Measurements from ENCODE around the gene DIPK1A. TPM values are rescaled to one million over a fixed set of nuclear protein-coding genes. Genes with fewer than 3 reads are reported as not detected.
"Not testable (repeated sequence)": the region's sequence is repeated elsewhere in the genome, so short reads cannot be mapped to it uniquely, and the experiment has no call there.

Gene DIPK1A
- total RNA-seq, 1 experiment from 2014 or later: 15.8 TPM

DNA sequence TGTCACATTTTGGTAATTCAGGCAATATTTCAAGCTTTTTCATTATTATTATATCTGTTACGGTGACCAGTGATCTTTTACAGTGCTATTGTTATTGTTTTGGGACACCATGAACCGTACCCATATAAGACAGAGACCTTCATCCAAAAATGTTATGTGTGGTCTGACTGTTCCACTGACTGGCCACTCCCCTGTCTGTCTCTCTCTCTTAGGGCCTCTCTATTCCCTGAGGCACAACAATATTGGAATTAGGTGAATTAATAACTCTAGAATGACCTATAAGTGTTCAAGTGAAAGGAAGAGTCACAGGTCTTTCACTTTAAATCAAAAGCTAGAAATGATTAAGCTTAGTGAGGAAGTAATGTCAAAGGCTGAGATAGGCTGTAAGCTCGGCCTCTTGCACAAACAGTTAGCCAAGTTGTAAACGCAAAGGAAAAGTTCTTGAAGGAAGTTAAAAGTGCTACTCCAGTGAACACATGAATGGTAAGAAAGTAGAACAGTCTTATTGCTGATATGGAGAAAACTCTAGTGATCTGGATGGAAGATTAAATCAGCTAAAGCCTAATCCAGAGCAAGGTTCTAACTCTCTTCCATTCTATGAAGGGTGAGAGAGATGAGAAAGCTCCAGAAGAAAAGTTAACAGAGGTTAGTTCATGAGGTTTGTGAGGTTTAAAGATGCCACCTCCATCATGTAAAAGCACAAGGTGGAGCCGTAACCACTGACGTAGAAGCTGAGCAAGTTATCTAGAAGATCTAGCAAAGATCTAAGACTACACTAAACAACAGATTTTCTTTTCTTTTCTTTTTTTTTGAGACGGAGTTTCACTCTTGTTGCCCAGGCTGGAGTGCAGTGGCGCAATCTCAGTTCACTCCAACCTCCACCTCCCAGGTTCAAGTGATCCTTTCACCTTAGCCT is 19.7 kb upstream of the DIPK1A start:
- DNase-seq (ENCODE audit: low read depth): no peak

- peak; percentile 67 for DNase-seq (ENCODE audit: low read depth)
These were observed 14.4 kb upstream of the DIPK1A start for GRCh38 chr1:92975551-92976232.

- DNase-seq (ENCODE audit: low read depth): not testable (repeated sequence)
These were observed 12.8 kb upstream of the DIPK1A start for GRCh38 chr1:92974112-92974511.

DNA sequence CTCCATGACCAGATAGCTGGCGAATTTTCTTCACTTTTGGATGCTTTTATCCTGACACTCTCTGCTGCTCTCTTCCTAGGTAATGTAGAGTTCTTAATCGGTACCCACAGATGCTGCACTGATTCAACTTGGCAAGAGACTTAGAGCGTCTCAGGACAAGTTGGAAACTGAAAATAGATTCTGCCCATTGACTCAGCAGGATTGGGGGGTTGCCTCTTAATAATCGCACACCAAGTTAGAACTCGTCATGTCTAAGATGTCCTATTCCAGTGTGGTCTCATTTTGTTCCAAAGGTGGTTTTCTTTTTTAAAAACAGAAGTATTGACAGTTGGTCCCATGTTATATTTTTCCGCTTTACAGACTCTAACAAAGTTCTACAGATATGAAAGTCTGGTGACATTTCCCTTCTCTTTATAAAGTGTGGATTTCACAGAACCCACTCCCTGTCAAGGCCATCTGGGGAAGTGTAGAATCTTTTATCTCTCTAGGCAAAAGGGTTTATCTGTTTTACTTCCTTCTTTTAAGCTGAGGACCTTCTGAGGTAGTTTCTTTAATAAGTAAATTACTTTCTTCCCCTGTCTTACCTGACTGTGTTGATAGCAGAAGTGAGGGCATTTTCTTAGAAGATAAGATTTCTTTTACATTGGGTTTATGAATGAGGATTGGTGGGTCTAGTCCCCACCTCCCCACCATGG is 12.1 kb upstream of the DIPK1A start:
- no peak for DNase-seq (ENCODE audit: low read depth)

- DNase-seq (ENCODE audit: low read depth): no peak
These were observed 11.3 kb upstream of the DIPK1A start for GRCh38 chr1:92972409-92973129.

- not testable (repeated sequence) for DNase-seq (ENCODE audit: low read depth)
These were observed 10.7 kb upstream of the DIPK1A start for GRCh38 chr1:92971932-92972331.

DNA sequence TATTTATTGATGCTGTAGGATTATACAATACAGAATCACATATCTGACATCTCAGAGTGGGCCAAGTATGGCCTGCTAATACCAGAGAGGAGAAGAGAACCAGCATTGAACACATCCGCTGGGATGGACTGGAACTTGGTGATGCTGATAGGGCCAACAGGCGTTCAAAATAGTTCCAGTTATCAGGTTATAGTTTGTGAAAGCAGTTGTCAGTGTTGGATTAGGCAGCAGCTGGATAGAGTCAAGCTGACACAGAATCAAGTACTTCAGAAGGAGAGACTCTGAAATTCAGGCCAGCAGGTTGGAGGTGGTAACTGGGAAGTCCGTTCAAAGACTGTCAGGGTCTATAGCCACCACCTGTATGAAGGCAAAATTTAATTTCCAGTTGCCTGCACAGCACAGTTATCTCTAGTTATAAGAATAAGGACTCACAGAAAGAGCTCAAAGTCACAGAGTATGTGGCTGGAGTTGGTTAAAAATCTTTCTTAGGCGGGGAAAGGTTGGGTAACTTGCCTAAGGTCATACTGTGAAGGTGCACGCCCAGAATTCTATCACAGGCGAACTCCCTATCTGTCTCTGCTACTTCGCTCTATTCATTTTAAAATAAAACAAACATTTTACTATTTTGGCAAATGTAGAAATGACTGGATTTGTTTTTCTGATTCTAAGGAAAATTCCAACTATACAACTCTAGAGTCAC is 9.9 kb upstream of the DIPK1A start:
- no peak for DNase-seq (ENCODE audit: low read depth)

- DNase-seq (ENCODE audit: low read depth): no peak
These were observed 8.3 kb upstream of the DIPK1A start for GRCh38 chr1:92969517-92969916.

GRCh38 chr1:92968138-92969032 is 7.1 kb upstream of the DIPK1A start:
- peak; percentile 26 for DNase-seq (ENCODE audit: low read depth)

DNA sequence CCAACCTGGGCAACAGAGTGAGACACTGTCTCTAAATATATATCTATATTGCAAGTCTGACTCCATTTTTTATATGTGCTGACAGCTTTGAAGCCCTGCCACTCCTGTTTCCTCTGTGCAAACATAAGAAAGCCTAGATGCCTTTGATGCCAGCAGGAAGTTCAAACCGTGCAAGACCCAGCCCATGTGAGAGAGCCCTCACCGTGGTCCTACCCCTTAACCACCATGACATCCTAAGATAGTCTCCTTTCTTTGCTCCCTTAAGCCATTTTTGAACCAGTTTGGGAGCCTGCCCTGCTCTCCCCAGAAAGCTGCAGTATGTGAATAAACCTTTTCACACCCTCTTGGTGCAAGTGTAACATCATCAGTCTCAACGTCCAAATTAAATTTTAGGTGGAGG is 3.7 kb upstream of the DIPK1A start:
- no peak for DNase-seq (ENCODE audit: low read depth)

DNA sequence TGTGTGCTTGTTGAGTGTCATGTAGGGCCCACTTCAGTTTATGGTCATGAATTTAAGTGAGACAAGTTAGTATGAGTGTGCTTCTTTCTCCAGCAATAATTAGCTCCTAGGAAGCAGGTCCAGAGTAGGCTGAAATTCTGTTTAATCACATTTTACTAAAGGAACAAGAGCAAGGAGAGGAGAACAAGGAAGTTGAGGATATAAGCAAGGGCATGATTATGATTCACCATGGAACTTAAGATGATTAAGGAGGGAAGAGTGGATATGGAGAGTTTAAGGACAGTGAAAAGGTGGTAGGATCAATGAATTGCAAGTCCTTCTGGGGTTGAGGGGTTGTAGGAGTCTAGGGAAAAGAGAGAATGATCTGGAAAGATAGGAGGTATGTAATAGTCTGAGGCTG is 3.1 kb upstream of the DIPK1A start:
- no peak for DNase-seq (ENCODE audit: low read depth)

DNA sequence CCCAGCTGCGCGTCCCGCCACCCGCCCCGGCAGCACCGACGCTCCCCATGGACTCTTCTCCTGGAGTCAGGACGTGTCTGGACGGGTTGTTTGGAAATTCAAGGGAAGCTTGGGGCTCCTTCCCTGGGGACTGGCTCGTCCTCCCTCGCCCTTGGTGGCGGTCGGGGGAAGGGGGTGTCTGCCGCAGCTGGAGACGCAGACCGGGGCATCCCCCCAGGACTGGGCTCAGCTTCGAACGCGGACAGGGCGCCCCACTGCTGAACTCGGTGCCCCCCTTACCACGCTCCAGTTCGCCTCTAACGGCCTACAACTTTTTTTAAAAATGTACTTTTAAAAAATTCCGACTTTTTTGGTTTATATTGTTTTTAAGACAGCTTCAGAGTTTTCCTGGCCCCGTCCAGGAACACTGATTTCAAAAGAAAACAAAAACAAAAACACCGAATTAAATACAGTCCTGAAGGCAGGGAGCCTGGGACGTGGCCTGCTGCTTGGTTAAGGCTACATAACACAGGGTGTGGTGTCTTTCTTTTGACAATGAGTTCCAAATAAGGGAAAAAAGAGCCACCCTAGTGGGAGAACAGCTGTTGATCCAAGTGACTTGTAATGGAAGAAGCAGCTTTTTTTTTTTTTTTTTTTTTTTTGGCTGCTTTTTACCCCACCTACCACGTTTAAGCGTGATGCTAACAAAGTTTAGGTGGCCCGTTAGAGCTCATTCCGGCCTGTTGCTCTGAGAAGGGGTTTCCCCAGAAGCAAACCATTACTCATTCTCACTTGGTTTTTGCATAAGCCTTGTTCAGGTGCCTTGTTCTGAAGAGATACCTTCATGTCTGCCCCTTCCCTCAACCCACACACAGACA is 862 bp upstream of the DIPK1A start:
- peak; percentile 91 for DNase-seq (ENCODE audit: low read depth)

DNA sequence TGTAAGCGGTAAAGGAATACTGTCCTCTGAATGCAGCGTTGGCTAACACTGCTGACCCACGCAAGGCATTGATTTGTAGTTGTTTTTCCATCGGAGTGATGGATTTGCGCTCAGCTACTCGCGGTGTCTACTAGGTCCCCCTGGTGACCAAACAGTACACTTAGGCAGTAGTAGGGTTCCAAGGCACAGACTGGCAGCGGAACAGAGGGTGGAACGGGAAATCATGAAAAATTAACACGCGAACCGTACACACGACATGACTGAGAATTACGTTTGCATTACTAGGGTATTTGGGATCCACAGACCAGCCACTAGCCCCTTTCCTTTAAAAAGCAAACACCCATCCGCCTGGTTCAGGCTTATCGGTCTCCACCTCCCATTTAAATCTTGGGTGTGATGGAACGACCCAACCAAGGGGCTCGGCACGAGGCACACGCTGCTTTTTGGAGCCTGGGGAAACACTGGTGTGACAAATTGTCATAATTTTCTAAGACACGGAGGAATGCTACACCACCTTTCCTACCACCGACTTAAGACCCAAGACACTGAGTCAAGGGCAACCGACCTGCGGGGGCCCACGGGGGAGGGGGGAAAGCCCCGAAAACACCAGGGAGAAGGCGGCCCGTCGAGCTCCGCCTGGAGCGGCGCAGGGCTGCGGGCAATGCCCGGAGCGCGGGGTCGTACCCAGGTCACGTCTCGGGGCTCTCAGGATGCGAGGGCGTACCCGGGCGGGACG is 699 bp downstream of the DIPK1A start:
- peak; percentile 82 for DNase-seq (ENCODE audit: low read depth)

GRCh38 chr1:92958203-92958970 is 2.9 kb downstream of the DIPK1A start:
- DNase-seq (ENCODE audit: low read depth): no peak

GRCh38 chr1:92957030-92957734 is 4.1 kb downstream of the DIPK1A start:
- DNase-seq (ENCODE audit: low read depth): no peak

- DNase-seq (ENCODE audit: low read depth): no peak
These were observed 4.8 kb downstream of the DIPK1A start for GRCh38 chr1:92956254-92957029.

All from LHCN-M2 (cell line).